HuH-7 (cell line): ENCODE results near the gene VWC2L.
A peak's percentile ranks its signal among the peaks of the same experiment; 100 is the strongest.

Experiments
- DNase-seq: peaks from one replicate; pipeline ENCODE4 v3.0.0; 2011; ENCODE audit warnings: low spot score

The VWC2L gene

DNA sequence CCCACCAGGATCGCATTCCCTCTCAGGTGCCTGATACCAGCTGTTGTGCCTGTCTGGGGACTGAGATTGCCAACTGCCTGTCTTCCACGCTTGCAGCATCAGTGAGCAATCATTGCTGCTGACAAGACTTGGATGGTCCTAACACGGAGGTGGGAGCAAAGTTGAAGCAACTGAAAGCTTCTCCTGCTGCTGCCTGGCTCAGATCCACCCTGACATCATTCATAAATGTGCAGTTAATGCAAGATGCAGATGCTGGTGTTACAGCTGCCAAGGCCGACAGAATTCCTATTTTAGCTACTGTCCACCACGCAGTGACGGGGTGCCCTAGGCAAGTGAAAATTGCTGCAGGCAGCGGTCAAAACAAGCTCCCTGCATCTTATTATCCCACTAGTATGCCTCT lies 131.4 kb downstream of the VWC2L start:
- no peak for DNase-seq

DNA sequence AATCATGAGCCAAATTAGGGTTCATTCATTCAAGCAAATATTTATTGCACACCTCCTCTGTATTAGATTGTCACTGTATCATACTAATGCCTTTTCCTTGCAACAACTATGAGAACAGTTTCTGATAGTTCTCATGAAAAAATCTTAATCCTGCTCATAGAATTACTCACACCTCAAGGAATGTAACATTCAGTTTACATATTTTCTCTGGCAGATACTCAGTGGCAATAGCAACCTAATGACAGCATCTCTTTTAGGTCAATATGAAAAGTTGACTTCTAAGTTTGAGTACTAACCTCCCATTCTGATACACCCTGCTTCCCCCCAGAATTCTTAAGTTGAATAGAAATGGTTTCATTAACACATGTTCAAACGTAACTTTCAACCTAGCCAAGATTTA lies 132.0 kb downstream of the VWC2L start:
- DNase-seq: no peak

DNA sequence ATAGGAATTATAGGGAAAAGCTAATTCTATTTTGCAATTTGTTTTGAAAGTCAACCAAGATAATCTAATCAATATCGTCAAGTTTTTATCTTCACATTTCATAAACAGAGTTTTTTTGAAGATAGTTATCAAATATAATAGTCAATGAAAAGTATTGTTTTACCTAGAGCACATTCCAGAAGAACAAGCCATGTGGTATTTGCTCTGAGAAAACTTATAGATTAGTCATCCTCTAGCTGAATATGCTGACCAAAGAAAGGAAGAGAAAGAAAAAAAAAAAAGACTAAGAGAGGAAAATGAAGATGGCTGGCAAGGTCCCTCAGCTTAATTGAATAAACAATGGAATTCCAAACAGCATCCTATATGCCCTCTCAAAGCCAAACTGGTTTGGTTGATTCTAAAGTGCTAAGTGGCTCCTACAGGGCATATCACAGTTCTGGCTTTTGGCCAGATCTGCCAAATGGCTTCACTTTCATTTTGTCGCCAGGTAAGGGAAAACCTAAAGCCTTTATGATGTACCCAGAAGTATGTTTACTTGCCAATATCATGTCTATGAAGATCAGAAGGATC lies 132.6 kb downstream of the VWC2L start:
- DNase-seq: no peak

DNA sequence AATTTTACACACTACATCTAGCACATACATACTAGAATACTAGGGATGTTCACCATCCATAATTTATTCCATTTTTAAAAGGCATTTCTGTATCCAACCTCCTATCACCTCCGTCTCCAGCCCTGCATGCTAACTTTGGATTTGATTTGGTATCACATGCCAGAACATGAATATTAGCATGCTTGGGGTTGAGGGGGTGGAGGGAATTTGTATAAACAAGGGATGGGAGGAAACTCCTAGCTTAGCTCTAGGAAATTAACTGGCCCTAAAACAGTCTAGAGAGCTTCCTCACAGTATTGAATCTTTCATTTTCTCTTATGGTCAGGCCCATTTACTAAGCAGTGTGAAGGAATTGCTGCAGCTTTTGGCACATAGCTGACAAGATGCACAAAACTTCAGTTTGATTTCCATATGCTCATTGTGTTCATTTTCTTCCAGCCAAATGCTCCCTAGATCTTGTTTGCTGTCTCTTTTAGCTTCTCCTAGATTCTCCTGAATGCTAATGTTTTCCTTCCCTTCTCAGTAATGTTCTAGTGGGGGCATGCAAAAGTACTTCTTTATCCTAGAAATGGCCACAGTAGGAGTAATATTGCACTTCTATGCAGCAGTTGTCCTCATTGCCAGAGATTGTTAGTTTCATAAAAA lies 135.2 kb downstream of the VWC2L start:
- no peak for DNase-seq

DNA sequence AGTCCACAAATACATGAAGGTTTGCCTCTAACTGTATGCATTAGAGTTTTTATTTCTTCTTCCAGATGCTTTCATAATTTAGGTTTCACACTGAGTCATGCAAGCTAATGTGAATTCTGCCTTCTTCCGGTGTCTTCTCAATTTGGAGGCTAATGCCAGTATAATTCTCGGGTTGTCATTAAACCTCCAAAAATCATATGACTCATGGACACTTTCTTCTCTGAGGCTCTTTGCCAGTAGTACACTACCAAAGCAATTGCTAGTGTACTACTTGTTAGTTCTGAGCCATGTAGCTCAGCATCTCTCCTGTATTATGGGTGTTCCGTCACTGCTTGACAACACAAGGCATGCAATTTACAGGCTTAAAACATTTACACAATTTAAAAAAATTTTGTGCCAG lies 137.1 kb downstream of the VWC2L start:
- no peak for DNase-seq

DNA sequence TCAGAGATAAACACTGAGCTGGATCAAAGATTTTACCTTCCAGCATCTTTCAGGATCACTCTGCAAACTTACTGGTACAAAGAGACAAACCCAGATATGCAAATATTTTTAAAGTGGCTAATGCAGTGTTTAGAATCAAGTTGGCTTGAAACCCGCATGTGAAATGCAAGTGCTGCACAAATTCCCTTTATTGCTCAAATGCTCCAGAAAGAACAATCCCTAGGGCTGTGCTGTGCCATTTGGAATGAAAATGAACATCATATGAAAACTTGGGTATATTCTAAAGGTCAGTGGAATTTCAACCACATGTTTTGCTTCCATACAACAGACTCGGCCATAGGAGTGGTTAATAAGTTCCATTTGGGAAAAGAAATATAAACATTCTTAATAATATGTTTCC lies 139.1 kb downstream of the VWC2L start:
- DNase-seq: no peak

DNA sequence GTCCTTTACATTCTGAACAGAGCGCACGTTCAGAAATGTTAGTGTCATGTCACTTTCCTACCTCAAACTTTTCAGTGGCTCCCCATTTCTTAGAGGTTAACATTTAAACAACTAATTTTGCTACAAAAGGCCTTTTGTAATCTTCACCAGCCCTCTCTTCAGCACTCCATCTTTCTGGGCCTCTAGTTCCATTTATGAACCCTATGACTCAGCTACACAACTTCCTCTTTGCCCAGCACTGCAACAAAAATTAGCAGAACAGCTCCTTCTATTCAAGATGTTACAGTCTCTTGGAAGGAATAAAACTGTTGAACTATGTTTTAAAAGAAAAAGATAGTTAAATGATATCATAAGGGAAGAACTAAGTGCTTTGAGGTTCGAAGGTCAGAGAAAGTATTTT lies 139.9 kb downstream of the VWC2L start:
- no peak for DNase-seq

DNA sequence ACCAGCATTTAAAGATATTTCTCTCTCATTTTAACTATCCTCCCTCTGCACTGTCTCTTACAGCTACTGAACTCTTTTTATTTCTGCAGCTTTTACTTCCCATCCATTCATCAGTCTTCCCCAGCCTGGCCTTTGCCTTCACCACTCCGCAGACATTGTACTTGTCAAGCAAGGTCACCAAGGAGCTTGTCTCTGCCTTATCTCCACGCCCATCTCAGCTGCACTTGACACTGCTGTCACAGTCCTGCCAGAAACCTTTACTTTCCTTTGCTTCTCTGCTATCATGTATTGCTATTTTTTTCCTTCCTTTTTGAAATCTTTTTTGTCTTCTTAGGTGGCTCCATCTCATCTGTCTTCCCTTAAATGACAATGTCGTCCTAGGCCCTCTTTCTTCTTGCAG lies 147.0 kb downstream of the VWC2L start:
- no peak for DNase-seq

DNA sequence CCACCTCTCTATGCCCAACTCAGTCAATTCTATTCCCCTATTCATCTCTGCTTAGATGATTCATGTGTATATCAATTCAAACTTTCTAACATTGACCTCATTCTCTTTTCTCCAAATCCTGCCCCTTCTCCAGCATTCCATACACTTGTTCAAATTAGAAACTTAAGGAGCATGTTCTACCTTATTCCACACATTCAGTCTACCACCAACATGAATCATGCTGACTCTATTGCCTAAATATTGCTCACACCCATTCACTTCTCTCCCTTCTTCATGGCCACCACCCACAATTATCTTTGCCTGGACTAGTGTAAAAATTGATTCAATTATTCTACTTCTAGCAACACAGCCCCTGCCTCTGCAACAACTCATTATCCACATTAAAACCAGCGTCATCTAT lies 147.5 kb downstream of the VWC2L start:
- no peak for DNase-seq

DNA sequence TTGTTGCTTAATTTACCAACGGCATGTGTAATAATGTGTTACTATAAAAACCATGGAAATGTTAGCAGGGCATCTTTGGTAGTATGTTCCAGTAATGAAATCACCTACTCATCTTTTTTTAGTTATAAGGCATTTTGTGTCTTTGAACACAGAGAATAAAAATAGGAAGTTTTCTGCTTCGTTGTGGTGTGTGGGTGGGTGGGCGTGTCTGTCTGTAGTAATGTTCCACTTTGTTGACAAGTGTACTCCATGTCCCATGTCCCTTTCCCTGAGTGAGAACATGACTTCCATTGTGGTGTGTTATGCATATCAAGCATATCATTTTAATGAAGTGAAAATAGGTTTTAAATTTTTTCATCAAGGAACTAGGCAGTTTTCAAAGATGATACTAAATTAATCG lies 149.3 kb downstream of the VWC2L start:
- no peak for DNase-seq

DNA sequence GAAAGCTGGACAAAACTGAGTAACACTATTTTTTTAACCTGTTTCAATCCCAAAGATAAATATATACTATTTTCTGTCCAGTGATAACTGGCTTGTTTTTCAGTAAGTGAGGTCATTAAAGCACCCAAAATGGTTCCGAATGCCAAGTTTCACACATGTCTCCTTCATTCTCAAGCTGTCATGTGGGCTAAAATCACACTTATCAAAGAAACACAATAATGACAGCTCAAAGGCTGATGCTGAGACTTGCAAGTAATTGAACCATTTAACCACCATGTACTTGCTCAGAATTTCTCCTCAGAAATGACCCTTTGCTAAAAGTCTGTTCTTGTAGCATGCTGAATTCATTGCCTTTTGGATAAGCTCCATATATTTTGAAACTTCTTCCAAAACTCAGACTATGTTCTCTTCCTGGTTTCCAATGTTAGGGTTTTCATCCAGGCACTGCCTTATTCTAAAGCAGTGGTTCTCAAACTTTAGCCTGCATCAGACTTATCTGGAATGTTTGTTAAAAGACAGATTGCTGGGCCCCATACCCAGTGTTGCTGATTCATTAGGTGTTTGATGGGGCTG lies 149.8 kb downstream of the VWC2L start:
- no peak for DNase-seq

DNA sequence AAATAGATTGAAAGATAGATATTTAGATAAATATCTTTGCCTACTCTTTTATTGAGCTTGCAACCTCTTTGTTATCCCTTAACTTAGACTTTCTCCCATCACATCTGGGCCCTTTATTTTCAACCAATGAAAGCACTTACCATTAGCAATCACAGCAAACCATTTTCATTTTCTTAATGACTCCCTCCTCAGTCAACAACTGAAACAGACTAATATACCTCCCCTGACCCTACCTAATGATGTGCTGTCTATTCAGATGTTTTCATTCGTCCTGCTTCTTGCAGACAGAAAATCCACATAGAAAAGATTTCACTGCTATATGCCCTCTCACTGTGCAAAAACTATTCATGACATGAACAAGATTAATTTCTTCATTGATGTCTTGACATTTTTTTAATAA lies 154.4 kb downstream of the VWC2L start:
- no peak for DNase-seq

DNA sequence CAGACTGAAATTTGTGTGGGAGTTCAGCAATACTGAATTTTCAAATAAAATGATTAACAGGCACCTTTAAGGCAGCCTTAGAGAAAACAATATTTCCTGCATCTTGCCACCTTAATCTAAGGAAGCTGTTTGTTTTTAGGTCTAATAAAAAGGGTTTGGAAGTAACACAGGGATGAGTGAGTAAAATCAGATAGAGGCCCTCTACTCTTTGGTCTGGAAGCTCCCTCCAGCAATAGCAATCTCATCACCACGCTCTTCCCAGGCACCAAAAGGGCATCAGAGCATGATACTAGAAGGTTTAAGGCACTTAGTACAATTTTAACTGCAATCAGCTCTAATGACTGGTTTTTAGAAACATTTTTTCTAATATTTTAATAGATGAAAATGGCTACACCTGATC lies 155.6 kb downstream of the VWC2L start:
- no peak for DNase-seq

DNA sequence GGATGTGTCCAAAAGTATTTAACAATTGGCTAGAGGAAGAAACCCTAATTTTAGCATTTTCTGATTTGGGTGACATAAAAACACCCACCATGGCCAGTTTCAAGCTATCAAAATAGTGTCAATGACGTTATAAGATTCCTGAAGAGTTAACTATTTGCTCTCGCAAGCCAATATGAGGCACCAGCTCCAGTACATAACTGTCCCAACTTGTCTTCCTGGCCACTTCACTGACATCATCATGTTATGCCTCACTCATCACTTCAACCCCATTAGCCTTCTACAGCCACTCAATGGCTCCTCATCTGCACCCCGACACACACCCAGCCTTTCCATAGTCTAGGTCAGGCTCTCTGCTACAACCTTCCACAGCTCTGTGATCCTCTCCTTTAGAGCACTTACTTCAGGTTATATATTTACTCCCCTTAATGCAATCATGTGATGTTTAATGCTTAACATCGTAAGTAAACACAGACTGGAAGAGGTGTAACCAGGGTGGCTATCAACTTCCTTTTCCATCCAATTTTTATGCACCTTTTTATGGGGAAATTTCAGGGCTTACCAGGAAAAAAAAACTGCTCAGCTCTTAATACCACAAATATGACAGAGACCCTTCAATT lies 158.7 kb downstream of the VWC2L start:
- no peak for DNase-seq

DNA sequence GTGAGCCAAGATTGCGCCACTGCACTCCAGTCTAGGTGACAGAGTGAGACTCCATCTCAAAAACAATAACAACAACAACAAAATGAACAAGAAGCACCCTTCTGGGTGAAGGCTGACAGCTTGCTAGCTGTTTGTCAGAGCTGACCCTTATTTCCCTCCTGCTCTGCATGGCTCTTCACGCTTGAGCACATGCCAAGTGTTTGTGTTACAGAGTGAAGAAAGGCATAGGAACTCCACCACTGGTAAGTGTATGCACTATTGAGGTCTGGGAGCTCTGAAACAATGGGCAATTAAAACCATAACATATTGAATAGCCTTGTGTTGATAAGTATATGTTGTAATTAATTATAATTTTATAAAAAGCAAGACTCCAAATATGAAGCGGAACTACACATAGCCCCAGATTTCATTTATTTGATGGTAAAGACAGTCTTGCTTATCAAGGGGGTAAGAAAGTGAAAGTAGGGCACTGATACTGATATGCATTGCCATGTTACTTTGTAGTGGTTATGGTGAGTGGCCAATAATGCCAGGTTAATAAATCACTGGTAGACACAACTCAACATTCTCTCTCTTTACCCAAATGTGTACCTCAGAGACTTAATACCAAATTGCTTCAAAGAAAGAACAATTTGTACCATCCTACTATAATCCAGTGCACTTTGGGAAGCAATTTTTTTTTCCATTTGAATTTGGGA lies 163.4 kb downstream of the VWC2L start:
- DNase-seq: no peak

DNA sequence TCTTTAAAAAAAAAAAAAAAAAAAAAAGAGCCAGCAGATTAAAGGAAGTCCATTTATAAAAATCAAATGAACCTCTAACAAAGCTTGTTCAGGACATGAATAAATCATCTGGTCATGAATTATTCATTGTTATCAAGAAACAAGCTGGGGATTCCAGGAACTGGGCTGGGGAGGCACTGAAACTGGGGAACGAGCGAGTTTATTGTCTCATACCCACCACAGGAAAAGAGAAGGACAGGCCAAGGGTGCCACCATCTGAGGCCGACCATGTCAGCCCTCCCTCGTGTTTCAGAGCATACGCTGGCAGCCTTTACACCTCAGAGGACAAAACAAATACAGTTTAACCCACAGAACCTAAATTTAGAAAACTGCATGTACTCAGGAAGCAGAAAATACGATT lies 164.2 kb downstream of the VWC2L start:
- DNase-seq: no peak

DNA sequence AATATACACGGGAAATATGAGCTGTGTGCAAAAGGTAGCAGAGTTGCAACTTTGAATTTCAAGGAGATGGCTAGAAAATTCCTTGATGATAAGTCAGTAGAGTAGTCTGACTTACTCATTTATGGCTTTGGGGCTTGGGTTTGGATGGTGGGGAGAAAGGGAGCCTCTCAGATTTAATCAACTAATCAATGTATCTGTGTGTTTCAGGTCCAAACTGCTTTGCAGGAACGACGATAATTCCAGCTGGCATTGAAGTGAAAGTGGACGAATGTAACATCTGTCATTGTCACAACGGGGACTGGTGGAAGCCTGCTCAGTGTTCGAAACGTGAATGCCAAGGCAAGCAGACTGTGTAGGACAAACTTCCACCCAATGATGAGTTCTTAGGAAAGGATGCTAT lies 164.6 kb downstream of the VWC2L start:
- no peak for DNase-seq

DNA sequence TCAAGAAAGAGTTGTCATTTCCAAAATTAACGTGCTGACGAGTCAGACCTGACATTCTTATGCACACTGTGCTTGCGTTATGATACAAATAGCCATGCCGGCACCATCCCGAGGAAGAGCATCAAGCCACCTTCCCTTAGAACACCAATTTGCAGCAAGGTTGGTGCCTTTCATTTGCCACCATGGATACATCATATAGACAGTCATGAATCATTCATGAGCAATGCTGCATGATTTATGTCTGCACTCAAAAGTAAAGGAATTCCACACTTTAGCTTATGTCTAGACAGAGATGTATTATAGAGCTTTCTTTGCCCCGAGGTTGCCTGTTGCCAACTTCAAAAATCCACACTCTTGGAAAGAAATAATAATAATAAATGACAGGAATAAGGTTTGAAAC lies 166.9 kb downstream of the VWC2L start:
- DNase-seq: no peak

DNA sequence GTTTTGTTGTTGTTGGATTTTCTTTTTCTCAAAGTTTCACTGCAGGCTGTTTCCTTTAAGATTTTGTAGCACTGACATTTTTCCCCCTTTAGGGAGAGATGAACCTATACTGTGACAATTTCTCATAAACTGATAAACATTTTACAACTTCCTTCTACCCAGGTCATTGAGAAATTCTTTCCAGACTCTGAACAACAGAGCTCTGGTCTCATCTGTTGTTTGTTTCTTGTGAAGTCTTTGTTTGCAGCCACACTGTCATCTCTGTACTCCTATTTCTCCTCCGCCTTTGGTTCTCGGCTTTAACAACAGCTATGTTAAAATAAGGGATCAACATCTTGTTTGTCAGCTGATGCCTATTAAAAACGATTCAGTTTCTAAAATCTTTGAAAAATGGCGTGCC lies 167.6 kb downstream of the VWC2L start:
- DNase-seq: no peak

DNA sequence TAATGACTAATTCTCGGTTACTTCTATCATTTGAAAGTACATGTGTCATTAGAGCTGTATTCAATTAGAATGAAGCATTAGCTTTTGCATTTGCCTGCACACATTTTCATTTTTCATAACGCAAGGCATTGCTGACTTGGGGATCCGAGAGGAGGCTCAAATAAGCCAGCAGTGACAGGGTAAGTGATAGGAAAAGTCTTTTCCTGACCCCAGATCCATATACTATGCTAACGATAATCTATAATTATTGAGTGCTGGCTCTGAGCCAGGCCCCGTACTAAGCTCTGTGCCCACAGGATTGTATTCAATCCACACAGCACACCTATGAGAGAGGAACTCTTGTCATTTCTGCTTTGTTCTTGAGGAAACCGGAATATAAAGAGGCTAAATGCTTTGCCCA lies 168.2 kb downstream of the VWC2L start:
- no peak for DNase-seq

DNA sequence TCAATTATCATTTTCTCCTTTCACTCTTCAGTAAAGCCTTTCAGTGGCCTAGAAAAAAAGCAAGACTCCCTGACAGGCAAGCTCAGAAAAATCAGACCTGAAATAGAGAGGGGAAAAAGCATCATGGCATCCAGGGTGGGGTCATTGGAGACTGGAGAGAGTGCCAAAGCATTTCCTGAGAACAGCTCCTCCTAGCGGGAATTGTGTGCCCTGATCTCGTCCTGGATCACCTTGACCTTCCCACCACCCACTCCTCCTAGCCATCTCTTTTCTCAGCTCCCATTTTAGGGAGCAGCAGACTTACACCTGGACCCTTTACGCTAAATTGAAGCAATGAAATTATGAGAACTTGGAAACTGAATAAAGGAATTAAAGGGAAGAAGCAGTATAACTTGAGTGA lies 176.6 kb downstream of the VWC2L start:
- peak; percentile 11 for DNase-seq

DNA sequence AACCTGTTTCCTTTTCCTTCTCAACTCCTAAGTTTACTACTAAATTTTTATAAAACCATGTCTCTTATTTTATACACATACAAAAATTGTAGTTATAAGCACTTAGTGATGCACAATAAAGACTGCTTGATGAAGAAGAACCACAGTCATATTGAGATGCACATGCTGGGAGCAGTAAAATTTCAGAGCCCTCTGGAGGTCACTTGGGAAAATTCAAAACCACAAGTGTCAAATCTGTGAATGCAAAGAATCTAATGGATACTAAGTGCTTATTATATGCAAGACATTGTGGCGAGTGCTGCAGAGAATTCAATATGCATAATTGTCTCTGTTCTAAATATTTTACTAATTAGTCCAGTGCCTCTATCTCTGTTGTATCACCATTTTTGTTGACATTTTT lies 180.5 kb downstream of the VWC2L start:
- no peak for DNase-seq

DNA sequence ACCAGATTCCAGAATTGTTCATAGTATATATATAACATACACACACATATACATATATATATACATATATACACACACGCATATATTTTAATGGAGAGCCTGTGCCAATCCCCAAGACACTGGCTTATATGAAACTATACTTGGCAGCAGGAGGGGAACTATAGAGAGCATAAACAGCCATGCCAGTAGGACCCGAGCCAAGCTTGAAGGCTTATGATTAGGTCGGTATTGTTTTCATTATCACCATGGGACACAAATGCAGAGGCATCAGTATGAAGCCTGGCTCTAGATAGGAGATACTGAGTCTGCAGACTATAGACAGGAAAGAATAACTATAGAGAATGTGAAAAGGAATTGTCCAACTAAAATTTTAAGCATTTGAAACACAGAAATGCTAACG lies 181.2 kb downstream of the VWC2L start:
- DNase-seq: no peak
